NT2/D1 (cell line): Measurements from ENCODE around the gene BEND6.

Experiments used
- DNase-seq: peaks from one replicate; pipeline ENCODE4 v3.0.0-alpha.2; 2011; ENCODE audit warnings: low read depth, low spot score
- H3K27me3 ChIP-seq: 2 replicates; pipeline ENCODE4 v1.6.0; 2011; ENCODE audit warnings: mild to moderate bottlenecking; ENCODE audit not compliant: insufficient read length, insufficient read depth
- H3K36me3 ChIP-seq: 2 replicates; pipeline ENCODE4 v1.6.1; 2011; ENCODE audit warnings: mild to moderate bottlenecking, low read length, mixed read lengths; ENCODE audit not compliant: insufficient read depth, insufficient read length
- H3K4me1 ChIP-seq: 2 replicates; pipeline ENCODE4 v1.5.1; 2011; ENCODE audit not compliant: insufficient read depth, insufficient read length
- H3K4me3 ChIP-seq: 2 replicates; pipeline ENCODE4 v1.5.1; 2011; ENCODE audit warnings: low read depth; ENCODE audit not compliant: insufficient read length
- H3K9ac ChIP-seq: 2 replicates; pipeline ENCODE4 v1.6.0; 2011; ENCODE audit warnings: low read depth; ENCODE audit not compliant: insufficient read length
- H3K9me3 ChIP-seq: 2 replicates; pipeline ENCODE4 v1.5.1; 2011; ENCODE audit warnings: mild to moderate bottlenecking, low read length; ENCODE audit not compliant: insufficient read depth
- SUZ12 ChIP-seq: IDR thresholded peaks from 2 replicates; pipeline ENCODE4 v1.6.1; 2011; ENCODE audit not compliant: insufficient read length, insufficient read depth; ENCODE audit errors: extremely low read depth
- YY1 ChIP-seq: IDR thresholded peaks from 2 replicates; pipeline ENCODE4 v1.6.1; 2011; ENCODE audit not compliant: insufficient read length, insufficient read depth
- ZNF274 ChIP-seq: IDR thresholded peaks from 2 replicates; pipeline ENCODE4 v1.6.1; 2011; ENCODE audit warnings: mild to moderate bottlenecking, low read depth, low read length

Gene BEND6

DNA sequence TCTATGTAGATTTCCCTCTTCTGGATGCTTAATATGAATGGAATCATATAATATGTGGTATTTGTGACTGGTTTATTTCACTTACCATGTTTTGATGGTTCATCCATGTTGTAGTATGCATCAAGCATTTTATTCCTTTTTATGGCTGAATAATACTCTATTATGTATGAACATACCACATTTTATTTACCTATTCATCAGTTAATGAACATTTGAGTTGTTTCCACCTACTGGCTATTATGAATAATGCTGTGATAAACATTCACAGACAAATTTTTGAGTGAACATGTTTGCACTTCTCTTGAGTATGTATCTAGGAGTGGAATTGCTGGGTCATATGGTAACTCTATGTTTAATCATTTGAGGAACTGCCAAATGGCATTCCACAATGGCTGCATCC, 120.2 kb downstream of the BEND6 start:
- Histone ChIP-seq H3K9ac (no peak overlapping the region), H3K27me3 (no peaks in the 10 kb centered on the region), H3K4me1 (no peaks in the 10 kb centered on the region), H3K36me3 (no peaks in the 10 kb centered on the region), H3K9me3 (no peaks in the 10 kb centered on the region; the same call in none of the 2 replicates), H3K4me3 (no peak overlapping the region)
- DNase-seq = no peak
- TF ChIP-seq ZNF274 (no peak), SUZ12 (no peak), YY1 (no peak)
